Bone marrow (tissue), 2 donors: ENCODE data around the gene ARHGEF28.

ENCODE experiments used
- DNase-seq, 2 donors: peaks; one replicate each; lab custom pipeline; 2025; lab: John Stamatoyannopoulos, UW

The ARHGEF28 gene, protein sequence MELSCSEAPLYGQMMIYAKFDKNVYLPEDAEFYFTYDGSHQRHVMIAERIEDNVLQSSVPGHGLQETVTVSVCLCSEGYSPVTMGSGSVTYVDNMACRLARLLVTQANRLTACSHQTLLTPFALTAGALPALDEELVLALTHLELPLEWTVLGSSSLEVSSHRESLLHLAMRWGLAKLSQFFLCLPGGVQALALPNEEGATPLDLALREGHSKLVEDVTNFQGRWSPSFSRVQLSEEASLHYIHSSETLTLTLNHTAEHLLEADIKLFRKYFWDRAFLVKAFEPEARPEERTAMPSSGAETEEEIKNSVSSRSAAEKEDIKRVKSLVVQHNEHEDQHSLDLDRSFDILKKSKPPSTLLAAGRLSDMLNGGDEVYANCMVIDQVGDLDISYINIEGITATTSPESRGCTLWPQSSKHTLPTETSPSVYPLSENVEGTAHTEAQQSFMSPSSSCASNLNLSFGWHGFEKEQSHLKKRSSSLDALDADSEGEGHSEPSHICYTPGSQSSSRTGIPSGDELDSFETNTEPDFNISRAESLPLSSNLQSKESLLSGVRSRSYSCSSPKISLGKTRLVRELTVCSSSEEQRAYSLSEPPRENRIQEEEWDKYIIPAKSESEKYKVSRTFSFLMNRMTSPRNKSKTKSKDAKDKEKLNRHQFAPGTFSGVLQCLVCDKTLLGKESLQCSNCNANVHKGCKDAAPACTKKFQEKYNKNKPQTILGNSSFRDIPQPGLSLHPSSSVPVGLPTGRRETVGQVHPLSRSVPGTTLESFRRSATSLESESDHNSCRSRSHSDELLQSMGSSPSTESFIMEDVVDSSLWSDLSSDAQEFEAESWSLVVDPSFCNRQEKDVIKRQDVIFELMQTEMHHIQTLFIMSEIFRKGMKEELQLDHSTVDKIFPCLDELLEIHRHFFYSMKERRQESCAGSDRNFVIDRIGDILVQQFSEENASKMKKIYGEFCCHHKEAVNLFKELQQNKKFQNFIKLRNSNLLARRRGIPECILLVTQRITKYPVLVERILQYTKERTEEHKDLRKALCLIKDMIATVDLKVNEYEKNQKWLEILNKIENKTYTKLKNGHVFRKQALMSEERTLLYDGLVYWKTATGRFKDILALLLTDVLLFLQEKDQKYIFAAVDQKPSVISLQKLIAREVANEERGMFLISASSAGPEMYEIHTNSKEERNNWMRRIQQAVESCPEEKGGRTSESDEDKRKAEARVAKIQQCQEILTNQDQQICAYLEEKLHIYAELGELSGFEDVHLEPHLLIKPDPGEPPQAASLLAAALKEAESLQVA (N-terminal part only)

DNA sequence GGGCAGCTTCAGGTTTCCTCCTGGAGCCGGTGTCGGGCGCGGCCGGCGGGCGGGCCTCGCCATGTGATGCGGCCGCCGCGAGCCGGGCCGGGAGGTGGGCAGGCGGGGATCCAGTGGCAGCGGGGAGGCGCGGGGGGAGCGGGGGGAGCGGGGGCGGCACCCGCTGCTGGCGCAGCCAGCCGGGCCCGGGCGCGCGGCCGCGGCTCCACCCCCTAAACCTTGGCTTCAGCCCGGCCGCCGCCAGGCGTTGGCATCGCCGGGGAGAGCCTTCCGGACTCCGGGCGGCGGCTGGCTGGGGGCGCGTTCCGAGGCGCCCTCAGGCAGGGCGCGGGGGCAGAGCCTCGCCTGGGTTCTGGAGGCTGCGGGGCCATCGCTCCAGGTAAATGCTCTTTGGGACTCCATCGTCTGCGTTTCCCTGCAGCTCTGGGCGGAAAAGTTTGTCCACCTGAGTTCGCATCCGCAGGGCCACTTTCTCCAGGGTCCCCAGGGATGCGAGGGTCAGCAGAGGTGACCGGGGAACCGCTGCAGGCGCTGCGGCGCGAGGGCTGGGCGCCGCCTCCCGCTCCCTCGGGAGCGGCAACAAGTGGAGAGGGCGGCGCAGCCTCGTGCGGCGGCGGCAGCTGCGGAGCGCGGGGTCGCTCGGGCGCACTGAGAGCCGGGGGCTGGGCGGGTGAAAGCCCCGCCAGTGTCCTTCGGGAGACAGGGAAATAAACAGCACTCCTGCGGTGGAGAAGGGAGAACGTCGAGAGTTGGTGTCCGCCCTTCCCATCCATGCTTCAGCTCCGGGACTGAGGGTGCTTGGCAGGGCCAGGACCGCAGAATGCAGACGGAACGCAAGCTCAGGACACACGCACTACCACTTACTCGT is at the start of gene ARHGEF28:
TSS of gene ARHGEF28 (plus strand) at position 253 of the 868 bp plus-strand sequence. CDS start 58,656 bp downstream, outside the sequence.
- no peak for DNase-seq

DNA sequence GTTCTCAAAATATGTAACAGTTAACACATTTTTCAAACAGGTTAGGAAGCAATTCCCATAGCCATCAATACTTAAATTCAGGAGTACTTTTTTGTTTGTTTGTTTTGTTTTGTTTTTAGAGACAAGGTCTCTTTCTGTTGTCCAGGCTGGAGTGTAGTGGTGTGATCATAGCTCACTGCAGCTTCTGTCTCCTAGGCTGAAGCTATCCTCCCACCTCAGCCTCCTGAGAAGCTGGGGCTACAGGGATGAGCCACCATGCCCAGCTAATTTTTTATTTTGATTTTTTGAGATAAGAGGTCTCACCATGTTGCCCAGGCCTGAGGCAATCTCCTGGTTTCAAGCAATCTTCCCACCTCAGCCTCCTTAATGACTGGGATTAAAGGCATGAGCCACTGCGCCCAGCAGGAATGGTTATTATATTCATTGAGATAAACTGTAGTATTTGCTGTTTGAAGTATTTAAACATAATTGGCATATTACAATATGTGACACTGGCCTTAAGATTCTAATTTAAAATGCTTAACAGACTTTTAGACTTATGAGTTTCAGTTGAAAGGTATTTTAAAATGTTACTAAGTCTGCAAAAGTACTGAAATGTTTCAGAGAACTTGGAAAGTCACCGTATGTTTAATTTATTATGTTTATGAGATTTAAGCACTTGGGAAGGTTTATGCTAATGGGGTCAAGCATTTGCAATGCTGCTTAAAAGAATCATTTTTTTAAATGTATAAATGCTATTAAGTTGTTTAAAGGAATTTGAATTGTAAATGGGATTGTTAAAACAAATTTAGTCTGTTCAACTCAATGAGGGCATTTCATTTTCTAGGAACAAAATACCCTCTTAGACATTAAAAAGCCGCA is 43.5 kb upstream of the ARHGEF28 start:
- no peak for DNase-seq

DNA sequence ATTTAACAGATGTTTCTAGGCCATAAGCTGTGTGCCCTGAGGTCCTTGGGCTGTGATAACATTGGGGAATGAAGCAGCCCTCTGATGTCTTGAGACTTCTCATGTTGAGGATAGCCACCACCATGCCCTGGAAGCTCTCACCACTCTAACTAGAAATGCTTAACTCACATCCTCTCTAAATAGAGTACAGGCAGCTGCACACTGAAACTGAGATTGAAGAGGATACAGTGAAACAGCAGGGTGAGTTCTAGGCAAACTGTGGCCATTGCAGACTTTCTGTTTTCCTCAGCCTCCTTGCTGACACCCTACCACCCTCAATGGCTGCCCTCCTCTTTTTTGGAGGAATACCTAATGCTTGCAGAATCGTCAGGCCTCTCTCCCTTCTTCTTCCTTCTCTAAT is 38.1 kb upstream of the ARHGEF28 start:
- DNase-seq = no peak

DNA sequence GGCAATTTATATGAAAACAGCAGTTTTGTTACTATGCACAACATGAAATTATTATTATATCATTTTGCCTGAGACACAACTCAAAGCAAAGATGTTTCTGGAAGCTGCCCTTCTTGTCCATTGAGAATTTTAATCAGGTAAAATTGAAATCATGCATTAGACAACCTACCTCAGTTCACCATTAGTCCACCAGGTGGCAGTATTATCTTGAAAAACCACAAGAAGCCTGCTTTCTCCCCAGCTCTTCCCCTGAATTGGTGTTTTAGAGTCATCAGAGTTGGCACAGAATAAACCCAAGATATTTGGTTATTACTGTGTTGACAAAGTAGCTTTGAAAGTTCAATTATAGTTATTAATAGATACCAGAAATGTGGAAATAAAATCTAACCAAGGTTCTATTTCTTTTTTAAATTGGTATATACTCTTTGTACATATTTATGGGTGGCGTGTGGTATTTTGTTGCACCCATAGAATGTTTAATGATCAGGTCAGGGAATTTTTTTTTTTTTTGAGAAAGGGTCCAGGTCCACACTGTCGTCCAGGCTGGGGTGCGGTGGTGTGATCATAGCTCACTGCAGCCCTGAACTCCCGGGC is 34.8 kb upstream of the ARHGEF28 start:
- DNase-seq = peak in 1 of 2 donors; percentile 44

DNA sequence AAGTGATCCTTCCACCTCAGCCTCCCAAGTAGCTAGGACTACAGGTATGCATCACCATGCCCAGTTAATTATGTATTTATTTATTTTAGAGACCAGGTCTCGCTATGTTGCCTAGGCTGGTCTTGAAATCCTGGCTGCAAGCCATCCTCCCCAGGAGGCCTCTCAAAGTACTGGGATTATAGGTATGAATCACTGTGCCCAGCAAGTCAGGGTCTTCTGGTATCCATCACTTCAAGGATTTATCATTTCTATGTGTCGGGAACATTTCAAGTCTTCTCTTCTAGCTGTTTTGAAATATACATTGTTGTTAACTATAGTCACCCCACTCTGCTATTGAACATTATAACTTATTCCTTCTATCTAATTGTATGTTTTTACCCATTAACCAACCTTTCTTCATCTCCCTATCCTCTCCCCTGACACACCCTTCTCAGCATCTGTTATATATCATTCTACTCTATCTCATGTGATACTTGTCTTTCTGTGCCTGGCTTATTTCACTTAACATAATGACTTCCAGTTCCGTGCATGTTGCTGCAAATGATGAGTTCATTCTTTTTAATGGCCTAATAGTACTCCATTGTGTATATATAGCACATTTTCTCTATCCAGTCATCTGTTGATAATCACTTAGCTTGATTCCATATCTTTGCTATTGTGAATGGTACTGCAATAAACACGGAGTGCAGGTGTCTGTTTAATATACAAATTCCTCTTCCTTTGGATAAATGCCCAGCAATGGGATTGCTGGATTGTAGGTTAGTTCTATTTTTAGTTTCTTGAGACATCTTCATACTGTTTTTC is 34.1 kb upstream of the ARHGEF28 start:
- no peak for DNase-seq

DNA sequence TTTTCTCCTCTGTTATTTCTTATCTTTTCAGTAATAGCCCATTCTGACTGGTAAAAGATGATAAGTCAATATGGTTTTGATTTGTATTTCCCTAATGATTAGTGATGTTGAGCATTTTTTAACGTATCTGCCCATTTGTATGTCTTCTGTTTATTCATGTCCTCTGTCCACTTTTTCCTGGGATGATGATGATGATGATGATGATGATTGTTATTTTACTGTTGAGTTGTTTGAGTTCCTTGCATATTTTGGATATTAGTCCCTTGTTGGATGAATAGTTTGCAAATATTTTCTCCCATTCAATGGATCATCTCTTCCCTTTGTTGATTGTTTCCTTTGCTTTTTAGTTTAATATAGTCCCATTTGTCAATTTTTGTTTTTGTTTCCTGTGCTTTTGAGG is 33.4 kb upstream of the ARHGEF28 start:
- no peak for DNase-seq

DNA sequence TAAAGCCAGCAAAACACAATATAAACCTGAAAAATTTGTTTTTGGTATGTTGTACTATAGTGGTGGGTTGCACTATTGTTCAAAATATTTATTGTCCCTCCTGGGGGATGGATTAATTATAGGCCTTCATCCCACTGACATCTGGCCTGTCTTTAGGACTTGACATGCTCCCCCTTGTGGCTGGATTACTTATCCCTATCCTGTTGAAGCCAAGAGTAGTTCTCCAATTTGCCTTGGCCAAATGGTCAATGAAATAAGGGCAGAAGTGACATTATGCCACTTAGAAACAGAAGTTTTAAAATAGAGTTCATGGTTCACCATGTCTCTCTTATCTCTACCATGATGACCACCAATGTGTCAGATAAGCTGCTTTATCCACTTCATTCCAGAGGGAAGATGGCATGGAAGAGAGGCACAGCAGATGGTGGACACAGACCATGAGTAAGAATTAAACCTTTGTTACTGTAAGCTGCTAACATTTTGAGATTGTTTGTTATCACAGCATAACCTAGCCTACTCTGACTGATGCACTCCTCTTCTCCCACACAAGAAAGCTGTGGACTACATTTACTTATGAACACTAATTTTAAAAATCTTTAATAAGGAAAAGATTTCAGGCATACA is 29.2 kb upstream of the ARHGEF28 start:
- no peak for DNase-seq

DNA sequence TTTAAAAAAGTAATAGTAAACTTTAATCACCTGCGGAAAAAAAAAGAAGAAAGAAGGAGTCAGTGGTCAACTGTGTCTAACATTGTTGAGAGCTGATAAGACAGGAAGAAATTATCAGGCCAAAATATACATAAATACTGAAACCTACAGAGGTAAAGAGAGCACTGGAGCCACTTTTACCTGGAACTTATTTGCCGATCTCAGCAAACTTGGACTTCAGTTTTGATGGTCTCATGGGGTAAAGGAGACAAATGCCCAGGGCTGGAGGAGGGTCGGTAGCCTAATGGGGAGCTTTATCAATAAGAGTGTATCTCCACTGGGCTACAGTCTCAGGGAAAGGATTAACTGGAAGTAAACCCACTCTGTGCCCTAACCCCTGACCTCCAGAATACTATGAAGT is 26.6 kb upstream of the ARHGEF28 start:
- no peak for DNase-seq

DNA sequence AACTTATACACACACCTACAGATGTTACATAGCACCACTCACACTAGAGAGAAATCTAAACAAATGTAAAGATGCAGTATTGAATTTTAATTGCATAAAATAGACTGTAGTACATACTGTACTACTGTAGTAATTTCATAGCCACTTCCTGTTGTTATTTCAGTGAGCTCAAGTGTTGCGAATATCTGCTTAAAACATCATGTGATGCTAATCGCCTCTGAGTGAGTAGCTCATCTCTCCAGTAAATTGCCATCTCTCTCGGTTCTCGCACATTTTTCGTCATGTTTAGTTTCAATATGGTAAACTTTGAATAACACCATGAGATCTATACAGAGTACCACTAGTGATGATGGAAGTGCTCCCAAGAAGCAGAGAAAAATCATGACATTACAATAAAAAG is 22.0 kb upstream of the ARHGEF28 start:
- no peak for DNase-seq

DNA sequence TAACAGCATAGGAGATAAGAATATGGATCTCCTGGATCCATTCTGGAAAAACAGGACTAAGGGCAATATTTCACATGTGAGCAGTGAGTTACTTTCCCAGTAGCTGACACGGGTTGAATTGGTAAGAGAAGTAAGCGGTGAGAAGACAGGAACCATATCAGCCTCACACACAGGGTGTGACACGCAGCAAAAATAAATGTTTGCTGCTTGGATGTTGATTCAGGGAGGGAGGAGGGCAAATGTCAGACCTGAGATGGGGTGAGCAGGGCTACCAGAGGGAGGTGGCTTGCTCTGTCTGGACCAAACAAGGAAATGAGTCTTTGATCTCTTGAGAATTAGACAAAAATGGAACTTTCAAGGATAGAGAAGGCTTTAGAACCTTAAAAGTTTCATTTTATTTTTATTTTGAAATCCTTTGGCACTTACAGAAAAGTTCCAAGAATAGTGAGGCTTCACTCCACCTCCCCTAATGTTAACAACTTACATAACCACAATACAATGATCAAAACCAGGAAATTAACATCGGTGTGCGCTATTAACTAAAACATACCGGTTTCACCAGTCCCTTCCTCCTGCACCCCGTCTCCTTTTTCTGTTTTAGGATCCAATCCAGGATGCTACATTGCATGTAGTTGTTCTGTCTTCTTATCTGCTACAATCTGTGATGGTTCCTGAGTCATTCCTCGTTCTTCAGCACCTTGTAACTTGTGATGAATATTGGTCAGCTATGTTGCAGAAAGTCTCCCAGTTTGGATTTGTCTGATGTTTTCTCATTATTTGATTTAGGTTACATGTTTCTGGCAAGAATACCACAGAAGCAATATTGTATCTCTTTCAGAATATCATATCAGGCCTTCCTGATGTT is 20.5 kb upstream of the ARHGEF28 start:
- no peak for DNase-seq

DNA sequence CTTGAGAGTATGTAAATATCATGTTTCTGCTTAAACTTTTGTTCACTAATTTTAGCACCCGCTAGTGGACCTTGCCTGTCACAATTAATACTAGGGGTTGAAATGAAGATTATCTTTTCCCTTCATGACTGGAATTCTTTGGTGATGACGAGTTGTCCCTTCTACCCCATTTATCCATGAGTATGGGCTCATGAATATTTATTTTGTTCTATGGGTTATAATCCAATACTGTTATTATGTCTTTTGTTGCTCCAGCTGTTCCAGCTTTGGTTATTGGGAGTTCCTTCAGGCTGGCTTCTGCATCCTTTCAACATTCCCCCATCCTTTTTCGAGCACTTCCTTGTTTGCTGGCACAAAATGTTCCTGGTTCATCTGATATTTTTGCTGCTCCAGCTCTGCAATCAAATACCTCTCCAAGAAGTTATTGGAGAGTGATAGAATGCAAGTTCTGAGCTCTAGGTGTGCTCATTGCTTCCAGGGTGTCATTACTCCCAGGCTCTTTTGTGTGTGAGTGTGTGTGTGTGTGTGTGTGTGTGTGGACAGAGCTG is 19.7 kb upstream of the ARHGEF28 start:
- DNase-seq = no peak

DNA sequence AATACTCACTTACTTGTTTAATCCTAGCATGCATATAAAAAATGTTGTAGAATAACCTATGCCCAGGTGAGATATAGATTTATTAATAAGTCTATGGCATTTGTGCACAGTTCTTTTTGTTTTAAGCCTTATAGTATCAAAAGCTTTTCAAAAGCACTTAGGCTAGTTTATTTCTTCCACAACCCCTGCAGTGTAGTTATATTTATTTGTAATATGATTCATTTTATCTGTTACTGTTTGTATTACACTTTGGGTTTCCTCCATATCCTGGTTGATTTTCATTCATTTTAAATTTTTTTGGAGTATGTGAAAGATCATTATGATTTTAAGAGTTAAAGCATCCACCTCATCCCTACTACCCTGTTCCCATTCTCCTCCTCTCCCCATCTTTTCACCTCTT is 18.8 kb upstream of the ARHGEF28 start:
- DNase-seq = no peak

DNA sequence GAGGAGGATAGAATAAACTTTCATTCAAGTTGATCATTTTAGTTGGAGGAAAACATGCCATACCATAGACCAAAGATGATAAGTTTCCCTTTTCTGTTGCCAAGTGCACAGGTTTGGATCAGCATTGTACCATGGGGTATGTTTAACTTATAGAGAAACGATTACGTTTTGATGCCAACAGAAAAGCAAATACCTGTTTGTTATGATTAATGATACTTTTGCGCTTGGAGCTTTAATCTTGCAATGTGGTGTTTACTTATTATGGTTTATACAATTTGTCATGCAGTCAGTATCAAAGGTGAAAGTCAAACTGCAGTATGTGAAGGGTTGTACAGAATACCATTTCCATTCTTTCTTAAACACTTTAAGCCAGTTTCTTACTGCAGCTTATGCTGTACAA is 13.2 kb upstream of the ARHGEF28 start:
- no peak for DNase-seq

DNA sequence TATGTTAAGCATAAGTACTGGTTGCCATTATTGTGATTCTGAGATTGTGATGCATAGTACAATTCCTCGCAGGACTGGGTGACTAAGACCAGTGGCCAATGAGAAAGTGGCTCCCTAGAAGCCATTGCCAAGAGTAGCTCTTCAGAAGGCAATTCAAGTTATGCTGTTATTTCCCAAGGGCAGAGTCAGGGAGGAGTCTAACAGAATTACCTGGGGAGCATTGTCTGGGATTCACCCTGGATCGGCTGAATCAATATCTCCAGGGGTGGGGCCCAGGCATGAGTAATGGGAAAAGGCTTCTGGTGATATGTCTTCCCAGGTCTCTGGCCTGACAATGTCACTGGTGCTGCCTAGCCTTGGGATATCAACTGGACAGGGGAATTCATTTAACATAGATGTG is 10.9 kb upstream of the ARHGEF28 start:
- DNase-seq = no peak

DNA sequence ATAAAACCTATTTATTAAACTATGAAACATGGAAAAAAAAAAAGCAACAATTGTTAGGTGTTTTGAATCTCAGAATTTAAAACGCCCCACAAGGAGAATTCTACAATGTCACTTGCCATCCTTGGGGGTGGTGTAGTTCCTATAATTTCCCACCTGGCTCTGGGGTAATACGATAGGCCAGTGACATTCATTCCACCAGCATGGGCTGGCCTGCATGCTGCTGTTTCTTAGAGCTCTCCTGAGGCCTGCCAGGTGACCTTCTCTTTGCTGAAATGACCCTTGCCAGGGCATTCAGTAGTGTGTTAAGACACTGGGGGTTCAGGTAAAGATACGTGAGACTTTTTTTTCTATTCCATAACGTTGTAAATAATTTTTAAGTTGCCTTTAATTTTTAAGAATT is 10.0 kb upstream of the ARHGEF28 start:
- DNase-seq = no peak

DNA sequence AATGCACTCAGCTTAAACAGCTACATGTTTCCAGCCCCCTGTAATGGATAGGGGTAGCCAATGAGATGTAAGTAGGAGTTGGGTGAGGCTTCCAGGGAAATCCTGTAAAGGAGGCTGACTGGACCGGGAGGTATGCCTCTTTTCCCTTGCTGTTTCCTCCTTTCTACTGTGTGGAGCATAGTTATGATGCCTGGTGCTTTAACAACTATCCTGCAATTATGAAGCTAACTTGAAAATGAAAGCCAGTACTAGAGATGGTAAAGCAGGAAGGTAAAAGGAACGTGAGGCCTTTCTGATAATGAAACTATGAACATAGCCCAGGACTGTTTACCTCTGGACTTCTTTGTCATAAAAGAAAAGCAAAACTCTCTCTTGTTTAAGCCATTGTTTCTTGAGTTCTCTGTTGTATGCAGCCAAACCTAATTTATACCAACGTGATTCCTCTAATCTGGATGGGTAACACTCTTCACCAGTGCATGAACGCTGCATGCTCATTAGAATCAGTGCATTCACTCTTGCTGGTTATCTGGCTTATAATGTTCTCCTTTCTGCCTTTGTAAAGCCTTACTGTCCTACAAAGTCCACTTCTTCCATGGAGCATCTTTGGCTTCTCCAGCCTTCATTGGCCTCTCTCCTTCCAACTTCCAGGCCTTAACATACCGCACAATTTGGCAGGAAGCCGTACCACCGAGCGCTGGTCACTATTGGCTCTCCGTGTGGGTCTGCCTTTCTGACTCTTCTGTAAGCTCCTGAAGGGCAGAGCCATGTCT is 8.3 kb upstream of the ARHGEF28 start:
- no peak for DNase-seq
